ENCODE measurements around the gene KRT39. TPM values are rescaled to one million over a fixed set of nuclear protein-coding genes. Genes with fewer than 3 reads are reported as not detected.

The KRT39 gene
- total and polyA plus RNA-seq, 8 donors: not detected

DNA sequence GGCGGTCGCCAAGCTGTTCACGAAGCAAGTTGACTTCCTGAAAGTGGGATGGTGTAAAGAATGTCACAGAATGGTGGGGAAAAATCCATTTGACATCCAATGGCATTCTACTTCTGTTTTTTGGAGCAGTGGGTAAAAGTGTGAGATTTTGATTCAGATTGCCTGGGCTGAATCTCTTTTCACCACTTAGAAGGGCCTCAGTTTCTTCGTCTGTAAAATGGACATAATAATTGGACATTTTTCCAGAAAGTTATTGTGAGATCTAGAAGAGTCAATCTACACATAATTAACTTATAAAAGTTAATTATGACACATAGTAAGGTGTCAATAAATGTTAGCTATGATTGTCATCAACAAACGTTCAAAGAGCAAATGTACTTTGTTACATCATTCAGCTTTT is 14.4 kb upstream of the KRT39 start:
- H3K9me3 ChIP-seq: no peaks in the 10 kb centered on the region
- H3K27ac ChIP-seq: no peak overlapping the region
- H3K36me3 ChIP-seq: no peaks in the 10 kb centered on the region
- 52 to 64% (median 61%) methylated on average over 5 of the region's 5 CpGs for WGBS, 5 donors
- no peak overlapping the region for H3K4me3 ChIP-seq
- DNase-seq: no peak
- TF ChIP-seq POLR2A (IDR thresholded peaks at IDR 0.05): no peak
- TF ChIP-seq, protein P1, sequence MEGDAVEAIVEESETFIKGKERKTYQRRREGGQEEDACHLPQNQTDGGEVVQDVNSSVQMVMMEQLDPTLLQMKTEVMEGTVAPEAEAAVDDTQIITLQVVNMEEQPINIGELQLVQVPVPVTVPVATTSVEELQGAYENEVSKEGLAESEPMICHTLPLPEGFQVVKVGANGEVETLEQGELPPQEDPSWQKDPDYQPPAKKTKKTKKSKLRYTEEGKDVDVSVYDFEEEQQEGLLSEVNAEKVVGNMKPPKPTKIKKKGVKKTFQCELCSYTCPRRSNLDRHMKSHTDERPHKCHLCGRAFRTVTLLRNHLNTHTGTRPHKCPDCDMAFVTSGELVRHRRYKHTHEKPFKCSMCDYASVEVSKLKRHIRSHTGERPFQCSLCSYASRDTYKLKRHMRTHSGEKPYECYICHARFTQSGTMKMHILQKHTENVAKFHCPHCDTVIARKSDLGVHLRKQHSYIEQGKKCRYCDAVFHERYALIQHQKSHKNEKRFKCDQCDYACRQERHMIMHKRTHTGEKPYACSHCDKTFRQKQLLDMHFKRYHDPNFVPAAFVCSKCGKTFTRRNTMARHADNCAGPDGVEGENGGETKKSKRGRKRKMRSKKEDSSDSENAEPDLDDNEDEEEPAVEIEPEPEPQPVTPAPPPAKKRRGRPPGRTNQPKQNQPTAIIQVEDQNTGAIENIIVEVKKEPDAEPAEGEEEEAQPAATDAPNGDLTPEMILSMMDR (IDR thresholded peaks at IDR 0.05): no peak
- no peak for TF ChIP-seq EP300 (IDR thresholded peaks at IDR 0.05)
- TF ChIP-seq POLR2AphosphoS5 (IDR thresholded peaks at IDR 0.05): no peak
- intact Hi-C loops (cut with DNase I; ENCODE audit: low total_unique reads): no loop called here
- H3K4me1 ChIP-seq: no peaks in the 10 kb centered on the region
- H3K27me3 ChIP-seq: peaks cover 0 to 34% (median 0%) of the 10 kb centered on the region in 3 donors

DNA sequence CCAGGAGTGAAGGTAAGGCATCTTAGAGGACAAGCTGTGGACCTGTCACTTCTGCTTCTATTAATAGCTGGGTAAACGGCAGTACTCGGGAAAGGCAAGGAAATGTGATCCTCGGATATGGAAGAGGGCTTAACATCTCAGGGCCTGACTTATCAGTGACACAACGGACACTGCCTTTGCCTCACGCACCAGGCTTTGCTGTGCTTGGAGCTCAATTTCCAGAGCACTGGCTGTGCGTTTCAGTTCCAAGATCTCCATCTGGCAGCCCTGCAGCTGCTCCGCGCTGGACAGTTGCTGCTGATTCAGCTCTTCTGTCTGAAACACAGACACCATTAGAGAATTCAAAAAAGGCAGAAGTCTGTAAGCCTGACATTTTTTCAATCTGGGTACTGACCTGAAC is 13.8 kb upstream of the KRT39 start:
- TF ChIP-seq, protein P1 (IDR thresholded peaks at IDR 0.05): no peak
- TF ChIP-seq EP300 (IDR thresholded peaks at IDR 0.05): no peak
- peak in 1 of 2 donors; percentile 78 for DNase-seq
- no peaks in the 10 kb centered on the region for H3K4me1 ChIP-seq
- no peaks in the 10 kb centered on the region for H3K36me3 ChIP-seq
- H3K27ac ChIP-seq: no peak overlapping the region
- intact Hi-C loops (cut with DNase I; ENCODE audit: low total_unique reads): no loop called here
- no peak overlapping the region for H3K4me3 ChIP-seq
- no peaks in the 10 kb centered on the region for H3K9me3 ChIP-seq
- peaks cover 0 to 37% (median 0%) of the 10 kb centered on the region in 3 donors for H3K27me3 ChIP-seq
- 19 to 29% (median 29%) methylated on average over 8 of the region's 8 CpGs for WGBS, 5 donors

DNA sequence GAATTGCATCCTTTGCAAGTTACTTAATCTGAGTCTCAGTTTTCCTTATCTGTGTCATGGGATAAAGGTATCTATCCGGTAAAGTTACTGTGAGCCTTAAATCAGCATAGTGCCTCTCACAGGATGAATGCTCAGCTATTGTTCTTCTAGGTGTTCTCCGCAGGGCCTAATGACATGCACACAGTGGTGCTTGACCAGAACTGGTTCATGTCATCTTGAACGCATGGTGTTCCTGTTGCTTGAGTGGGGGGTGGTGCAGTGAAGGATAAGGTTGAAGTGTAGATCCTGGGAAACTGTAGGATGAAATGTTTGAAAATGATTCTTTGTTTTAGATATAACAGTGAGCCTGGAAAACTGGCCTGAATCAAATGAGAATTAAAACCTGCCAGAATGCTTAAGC is 13.4 kb upstream of the KRT39 start:
- Histone ChIP-seq H3K4me3 (no peak overlapping the region), H3K36me3 (no peaks in the 10 kb centered on the region), H3K9me3 (no peaks in the 10 kb centered on the region), H3K27ac (no peak overlapping the region), H3K27me3 (peaks cover 0 to 37% (median 0%) of the 10 kb centered on the region in 3 donors), H3K4me1 (no peaks in the 10 kb centered on the region)
- intact Hi-C loops (cut with DNase I; ENCODE audit: low total_unique reads): no loop called here
- WGBS, 5 donors: 85 to 94% (median 88%) methylated on average over 3 of the region's 3 CpGs
- TF ChIP-seq POLR2A (IDR thresholded peaks at IDR 0.05): no peak
- TF ChIP-seq POLR2AphosphoS5 (IDR thresholded peaks at IDR 0.05): no peak
- no peak for TF ChIP-seq EP300 (IDR thresholded peaks at IDR 0.05)
- TF ChIP-seq, protein P1 (IDR thresholded peaks at IDR 0.05): no peak
- DNase-seq: no peak

DNA sequence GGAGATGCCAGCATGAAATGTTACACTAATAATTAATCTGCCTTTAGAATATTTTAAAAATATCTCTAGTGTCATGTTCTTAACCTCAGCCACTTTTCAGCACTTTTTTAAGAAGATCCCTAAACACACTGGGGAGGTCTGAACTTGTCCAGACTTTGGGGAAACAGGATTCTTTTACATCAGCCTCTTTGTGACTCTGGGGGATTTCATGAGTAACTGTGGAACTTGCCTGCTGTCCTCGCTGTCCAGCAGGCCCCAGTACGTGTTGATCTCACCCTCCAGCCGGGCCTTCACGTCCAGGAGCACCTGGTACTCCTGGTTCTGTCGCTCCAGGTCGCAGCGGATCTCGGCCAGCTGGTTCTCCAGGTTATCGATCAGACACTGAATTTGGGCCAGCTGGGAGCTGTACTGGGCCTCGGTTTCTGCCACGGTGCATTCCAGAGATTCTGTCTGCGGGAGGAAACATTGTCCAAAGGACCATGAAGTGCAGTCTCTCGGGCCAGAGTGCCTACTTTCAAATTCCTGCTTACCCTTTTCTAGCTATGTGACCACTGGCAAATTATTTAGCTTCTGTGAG is 11.9 kb upstream of the KRT39 start:
- H3K9me3 ChIP-seq: no peaks in the 10 kb centered on the region

GRCh38 chr17:40975516-40975915 is 8.8 kb upstream of the KRT39 start:
- H3K4me3 ChIP-seq: no peak overlapping the region
- TF ChIP-seq POLR2AphosphoS5 (IDR thresholded peaks at IDR 0.05): no peak
- TF ChIP-seq EP300 (IDR thresholded peaks at IDR 0.05): no peak
- TF ChIP-seq, protein P1 (IDR thresholded peaks at IDR 0.05): no peak
- TF ChIP-seq POLR2A (IDR thresholded peaks at IDR 0.05): no peak
- no peak overlapping the region for H3K27ac ChIP-seq
- peaks cover 0 to 12% (median 0%) of the 10 kb centered on the region in 3 donors for H3K27me3 ChIP-seq
- H3K36me3 ChIP-seq: no peaks in the 10 kb centered on the region
- intact Hi-C loops (cut with DNase I; ENCODE audit: low total_unique reads): no loop called here
- no peaks in the 10 kb centered on the region for H3K4me1 ChIP-seq
- H3K9me3 ChIP-seq: no peaks in the 10 kb centered on the region
- no peak for DNase-seq

More for the DNA sequence above, 11.9 kb upstream of the KRT39 start:
- no peaks in the 10 kb centered on the region for H3K36me3 ChIP-seq
- H3K27ac ChIP-seq: no peak overlapping the region
- no peak for DNase-seq
- intact Hi-C loops (cut with DNase I; ENCODE audit: low total_unique reads): no loop called here
- H3K4me3 ChIP-seq: no peak overlapping the region
- H3K4me1 ChIP-seq: no peaks in the 10 kb centered on the region
- TF ChIP-seq POLR2AphosphoS5 (IDR thresholded peaks at IDR 0.05): no peak
- no peak for TF ChIP-seq POLR2A (IDR thresholded peaks at IDR 0.05)
- H3K27me3 ChIP-seq: peaks cover 0 to 30% (median 0%) of the 10 kb centered on the region in 3 donors
- WGBS, 5 donors: 75 to 88% (median 85%) methylated on average over 13 of the region's 13 CpGs
